Tibial nerve (tissue), 4 donors: ENCODE data around the gene NUFIP2. TPM values are rescaled to one million over a fixed set of nuclear protein-coding genes. Genes with fewer than 3 reads are reported as not detected.

Experiments
- DNase-seq, 2 donors: peaks; one replicate each; pipeline ENCODE4 v3.0.0-alpha.2; 2019; ENCODE audit warnings: low spot score in 2 of 2
- H3K27ac ChIP-seq, 4 donors: fragments of 200-600 bp; sonication (generic) in 3 of 4; one replicate each; pipeline ENCODE4 v1.5.1; 2017 to 2019; ENCODE audit warnings: mild to moderate bottlenecking in 1 of 4
- H3K27me3 ChIP-seq, 2 donors: fragments of 200-600 bp; sonication (generic) in 1 of 2; one replicate each; pipeline versions ENCODE4 v1.5.1 to v1.6.0; 2017 to 2019
- H3K36me3 ChIP-seq, 3 donors: fragments of 200-600 bp; sonication (generic); one replicate each; pipeline ENCODE4 v1.5.1; 2018 to 2019
- H3K4me1 ChIP-seq, 4 donors: fragments of 200-600 bp; sonication (generic) in 3 of 4; one replicate each; pipeline ENCODE4 v1.5.1; 2017 to 2019
- H3K4me3 ChIP-seq, 4 donors: fragments of 200-600 bp; sonication (generic) in 3 of 4; one replicate each; pipeline ENCODE4 v1.5.1; 2017 to 2019; ENCODE audit warnings: mild to moderate bottlenecking in 1 of 4, moderate library complexity in 1 of 4
- H3K9me3 ChIP-seq, 4 donors: fragments of 200-600 bp; sonication (generic) in 3 of 4; one replicate each; pipeline ENCODE4 v1.5.1; 2017 to 2019
- CTCF ChIP-seq, 5 experiments: fragments of 200-600 bp in 3 of 5; fragments of 450-650 bp in 2 of 5; sonication (generic) in 3 of 5; IDR thresholded peaks; one replicate each; pipeline ENCODE4 v1.5.1; 2016 to 2019; ENCODE audit warnings: antibody characterized with exemption in 5 of 5, mild to moderate bottlenecking in 3 of 5, moderate library complexity in 2 of 5
- EP300 ChIP-seq, 2 donors: sonication (generic); formaldehyde crosslinking; IDR thresholded peaks; one replicate each; pipeline ENCODE4 v1.6.1; 2017; ENCODE audit warnings: antibody characterized with exemption in 2 of 2, mild to moderate bottlenecking in 1 of 2
- POLR2A ChIP-seq, 2 donors: fragments of 450-650 bp; IDR thresholded peaks; one replicate each; pipeline ENCODE4 v1.6.1; 2017; ENCODE audit warnings: antibody characterized with exemption in 2 of 2, mild to moderate bottlenecking in 2 of 2, moderate library complexity in 2 of 2
- WGBS, 2 donors: methylation state at CpG; one replicate each; pipeline ENCODE4 v1.1.5; 2018; 5-methylcytosine and 5-hydroxymethylcytosine counted together
- total RNA-seq, 4 donors: library from RNA; depleted of rRNA; stranded (reverse); fragments of >200 nt; gene quantifications; one replicate each; pipeline ENCODE4 v1.1.0, GENCODE V29; 2016

NUFIP2 gene
- total RNA-seq, 4 donors from 2014 or later: 29.4 to 35.4 (median 32.4) TPM

GRCh38 chr17:29216856-29217255 is 77.1 kb downstream of the NUFIP2 start:
- no peaks in the 10 kb centered on the region for H3K9me3 ChIP-seq
- no peak for DNase-seq
- no peak overlapping the region for H3K27ac ChIP-seq
- 79 to 88% methylated on average over 5 of the region's 5 CpGs for WGBS, 2 donors
- H3K36me3 ChIP-seq: no peaks in the 10 kb centered on the region
- no peak for TF ChIP-seq POLR2A (IDR thresholded peaks at IDR 0.05)
- no peak for TF ChIP-seq CTCF (IDR thresholded peaks at IDR 0.05)
- TF ChIP-seq EP300 (IDR thresholded peaks at IDR 0.05): no peak
- H3K27me3 ChIP-seq: no peaks in the 10 kb centered on the region
- peaks cover 0 to 20% (median 1%) of the 10 kb centered on the region in 4 donors for H3K4me1 ChIP-seq
- no peak overlapping the region for H3K4me3 ChIP-seq

- no peak overlapping the region for H3K4me3 ChIP-seq
- H3K27me3 ChIP-seq: no peaks in the 10 kb centered on the region
- no peaks in the 10 kb centered on the region for H3K36me3 ChIP-seq
- DNase-seq: no peak
- H3K27ac ChIP-seq: no peak overlapping the region
- peaks cover 0 to 20% (median 1%) of the 10 kb centered on the region in 4 donors for H3K4me1 ChIP-seq
- TF ChIP-seq CTCF (IDR thresholded peaks at IDR 0.05): no peak
- TF ChIP-seq EP300 (IDR thresholded peaks at IDR 0.05): no peak
- TF ChIP-seq POLR2A (IDR thresholded peaks at IDR 0.05): no peak
- H3K9me3 ChIP-seq: no peaks in the 10 kb centered on the region
- 84 to 91% methylated on average over 6 of the region's 6 CpGs for whole genome bisulfite sequencing, 2 donors
Observed at GRCh38 chr17:29216181-29216580, 77.8 kb downstream of the NUFIP2 start.

GRCh38 chr17:29215717-29216116 is 78.2 kb downstream of the NUFIP2 start:
- H3K9me3 ChIP-seq: no peaks in the 10 kb centered on the region
- H3K27ac ChIP-seq: no peak overlapping the region
- no peak for TF ChIP-seq POLR2A (IDR thresholded peaks at IDR 0.05)
- no peak for TF ChIP-seq EP300 (IDR thresholded peaks at IDR 0.05)
- TF ChIP-seq CTCF (IDR thresholded peaks at IDR 0.05): no peak
- no peak overlapping the region for H3K4me3 ChIP-seq
- H3K27me3 ChIP-seq: no peaks in the 10 kb centered on the region
- peaks cover 0 to 20% (median 1%) of the 10 kb centered on the region in 4 donors for H3K4me1 ChIP-seq
- H3K36me3 ChIP-seq: no peaks in the 10 kb centered on the region
- WGBS, 2 donors: 85 to 90% methylated on average over 4 of the region's 4 CpGs
- DNase-seq: no peak

GRCh38 chr17:29215174-29215573 is 78.8 kb downstream of the NUFIP2 start:
- no peaks in the 10 kb centered on the region for H3K9me3 ChIP-seq

More at GRCh38 chr17:29215174-29215573, 78.8 kb downstream of the NUFIP2 start:
- no peak for TF ChIP-seq CTCF (IDR thresholded peaks at IDR 0.05)
- TF ChIP-seq POLR2A (IDR thresholded peaks at IDR 0.05): no peak
- no peak for TF ChIP-seq EP300 (IDR thresholded peaks at IDR 0.05)
- DNase-seq: no peak
- H3K4me1 ChIP-seq: peaks cover 0 to 20% (median 1%) of the 10 kb centered on the region in 4 donors
- WGBS, 2 donors: 84 to 92% methylated on average over 10 of the region's 10 CpGs
- no peaks in the 10 kb centered on the region for H3K27me3 ChIP-seq
- no peaks in the 10 kb centered on the region for H3K36me3 ChIP-seq
- no peak overlapping the region for H3K4me3 ChIP-seq
- H3K27ac ChIP-seq: no peak overlapping the region
